ENCODE data around the gene PGGT1B. TPM values are rescaled to one million over a fixed set of nuclear protein-coding genes. Genes with fewer than 3 reads are reported as not detected.

The PGGT1B gene
- total RNA-seq, 1 donor from 2014 or later = 22.4 TPM

DNA sequence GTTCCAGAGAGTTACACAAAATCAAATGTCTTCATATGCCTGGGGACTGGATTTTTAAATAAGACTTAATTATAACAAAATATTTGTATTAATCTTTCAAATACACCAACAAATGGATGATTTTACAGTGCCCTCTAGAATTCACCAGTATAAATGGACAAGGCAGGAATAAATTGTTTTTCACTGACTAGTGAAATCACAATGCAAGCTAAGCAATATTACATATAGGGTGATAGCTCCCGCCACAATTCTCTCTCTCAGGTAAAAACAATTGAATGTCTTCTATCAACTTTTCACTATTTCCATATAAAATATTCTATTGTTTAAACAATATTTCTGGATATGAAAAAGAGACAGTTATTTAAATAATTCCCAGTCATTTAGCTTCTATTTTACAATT is 41.8 kb upstream of the PGGT1B start:
- TF ChIP-seq, protein P1, sequence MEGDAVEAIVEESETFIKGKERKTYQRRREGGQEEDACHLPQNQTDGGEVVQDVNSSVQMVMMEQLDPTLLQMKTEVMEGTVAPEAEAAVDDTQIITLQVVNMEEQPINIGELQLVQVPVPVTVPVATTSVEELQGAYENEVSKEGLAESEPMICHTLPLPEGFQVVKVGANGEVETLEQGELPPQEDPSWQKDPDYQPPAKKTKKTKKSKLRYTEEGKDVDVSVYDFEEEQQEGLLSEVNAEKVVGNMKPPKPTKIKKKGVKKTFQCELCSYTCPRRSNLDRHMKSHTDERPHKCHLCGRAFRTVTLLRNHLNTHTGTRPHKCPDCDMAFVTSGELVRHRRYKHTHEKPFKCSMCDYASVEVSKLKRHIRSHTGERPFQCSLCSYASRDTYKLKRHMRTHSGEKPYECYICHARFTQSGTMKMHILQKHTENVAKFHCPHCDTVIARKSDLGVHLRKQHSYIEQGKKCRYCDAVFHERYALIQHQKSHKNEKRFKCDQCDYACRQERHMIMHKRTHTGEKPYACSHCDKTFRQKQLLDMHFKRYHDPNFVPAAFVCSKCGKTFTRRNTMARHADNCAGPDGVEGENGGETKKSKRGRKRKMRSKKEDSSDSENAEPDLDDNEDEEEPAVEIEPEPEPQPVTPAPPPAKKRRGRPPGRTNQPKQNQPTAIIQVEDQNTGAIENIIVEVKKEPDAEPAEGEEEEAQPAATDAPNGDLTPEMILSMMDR (IDR thresholded peaks at IDR 0.05; ENCODE audit: partially characterized antibody, unreplicated experiment) = no peak
- Mint-ChIP-seq H3K27me3 (ENCODE audit: unreplicated experiment) (no peaks in the 10 kb centered on the region), H3K4me3 (ENCODE audit: unreplicated experiment) (no peak overlapping the region), H3K27ac (ENCODE audit: unreplicated experiment) (no peak overlapping the region), H3K36me3 (ENCODE audit: unreplicated experiment) (no peaks in the 10 kb centered on the region), H3K4me1 (ENCODE audit: low read depth, unreplicated experiment) (no peaks in the 10 kb centered on the region), H3K9me3 (ENCODE audit: unreplicated experiment) (no peaks in the 10 kb centered on the region)
- DNase-seq = no peak

GRCh38 chr5:115298811-115299210 is 36.1 kb upstream of the PGGT1B start:
- Mint-ChIP-seq H3K36me3 (ENCODE audit: unreplicated experiment) (peaks cover under 1% of the 10 kb centered on the region), H3K9me3 (ENCODE audit: unreplicated experiment) (no peaks in the 10 kb centered on the region), H3K27ac (ENCODE audit: unreplicated experiment) (no peak overlapping the region), H3K27me3 (ENCODE audit: unreplicated experiment) (peaks cover 7% of the 10 kb centered on the region), H3K4me1 (ENCODE audit: low read depth, unreplicated experiment) (peaks cover 3% of the 10 kb centered on the region), H3K4me3 (ENCODE audit: unreplicated experiment) (no peak overlapping the region)
- DNase-seq = no peak
- TF ChIP-seq, protein P1 (IDR thresholded peaks at IDR 0.05; ENCODE audit: partially characterized antibody, unreplicated experiment) = no peak

DNA sequence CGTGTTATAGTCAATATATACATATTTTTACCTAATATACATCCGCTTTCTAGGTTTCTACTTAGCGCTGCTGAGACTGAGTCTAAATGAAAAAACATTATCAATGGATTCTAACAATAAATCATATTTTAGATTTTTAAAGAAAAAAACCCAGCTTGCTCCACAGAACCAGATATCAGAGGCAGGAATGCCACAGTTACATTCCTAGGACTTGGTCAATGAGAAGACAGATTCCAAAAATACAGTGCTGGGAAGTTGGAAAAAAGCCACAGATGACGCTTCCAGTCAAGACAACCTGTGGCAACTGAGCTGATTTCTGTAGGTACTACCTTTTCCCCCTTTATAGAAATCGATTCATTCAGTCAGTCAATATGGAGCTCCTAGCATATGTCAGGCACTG is 34.4 kb upstream of the PGGT1B start:
- H3K9me3 Mint-ChIP-seq (ENCODE audit: unreplicated experiment) = peaks cover 4% of the 10 kb centered on the region
- peaks cover 3% of the 10 kb centered on the region for H3K4me1 Mint-ChIP-seq (ENCODE audit: low read depth, unreplicated experiment)
- DNase-seq = no peak
- H3K27ac Mint-ChIP-seq (ENCODE audit: unreplicated experiment) = no peak overlapping the region
- TF ChIP-seq, protein P1 (IDR thresholded peaks at IDR 0.05; ENCODE audit: partially characterized antibody, unreplicated experiment) = no peak
- peak overlapping the region; percentile 51 for H3K4me3 Mint-ChIP-seq (ENCODE audit: unreplicated experiment)
- H3K36me3 Mint-ChIP-seq (ENCODE audit: unreplicated experiment) = peaks cover 15% of the 10 kb centered on the region
- H3K27me3 Mint-ChIP-seq (ENCODE audit: unreplicated experiment) = peaks cover 7% of the 10 kb centered on the region

GRCh38 chr5:115296124-115297022 is 33.7 kb upstream of the PGGT1B start, which contains the start of gene CCDC112:
Gene CCDC112, minus strand, starts transcription at chr5:115296654. Its CDS starts 111 bp downstream, at chr5:115296543.
- Mint-ChIP-seq H3K4me3 (ENCODE audit: unreplicated experiment) (peak within 1 kb of the TSS; percentile 96), H3K36me3 (ENCODE audit: unreplicated experiment) (peaks cover 22% of the 10 kb centered on the region), H3K27ac (ENCODE audit: unreplicated experiment) (peak within 1 kb of the TSS; percentile 97), H3K27me3 (ENCODE audit: unreplicated experiment) (peaks cover 7% of the 10 kb centered on the region), H3K9me3 (ENCODE audit: unreplicated experiment) (peaks cover 8% of the 10 kb centered on the region), H3K4me1 (ENCODE audit: low read depth, unreplicated experiment) (peaks cover 3% of the 10 kb centered on the region)
- TF ChIP-seq, protein P1 (IDR thresholded peaks at IDR 0.05; ENCODE audit: partially characterized antibody, unreplicated experiment) = no peak
- peak; percentile 87 for DNase-seq

GRCh38 chr5:115295777-115296123 is 33.1 kb upstream of the PGGT1B start:
- peak overlapping the region; percentile 97 for H3K27ac Mint-ChIP-seq (ENCODE audit: unreplicated experiment)
- H3K27me3 Mint-ChIP-seq (ENCODE audit: unreplicated experiment) = peaks cover 7% of the 10 kb centered on the region
- H3K9me3 Mint-ChIP-seq (ENCODE audit: unreplicated experiment) = peaks cover 8% of the 10 kb centered on the region
- H3K4me1 Mint-ChIP-seq (ENCODE audit: low read depth, unreplicated experiment) = peaks cover 3% of the 10 kb centered on the region
- TF ChIP-seq, protein P1 (IDR thresholded peaks at IDR 0.05; ENCODE audit: partially characterized antibody, unreplicated experiment) = no peak
- H3K4me3 Mint-ChIP-seq (ENCODE audit: unreplicated experiment) = peak overlapping the region; percentile 96
- no peak for DNase-seq
- H3K36me3 Mint-ChIP-seq (ENCODE audit: unreplicated experiment) = peaks cover 28% of the 10 kb centered on the region

Measured in glutamatergic neuron (in vitro differentiated cells).